Posterior cingulate gyrus (tissue), 11 donors: ENCODE measurements around the gene CYBC1.

Experiments
- DNase-seq, 10 donors: peaks; one replicate each; pipeline versions ENCODE4 v3.0.0 to v3.0.0-alpha.2; 2020 to 2021; ENCODE audit warnings: mixed read lengths in 3 of 10
- intact Hi-C: fragments of 100-400 bp; cut with DNase I; formaldehyde crosslinking; loops from one replicate; pipeline ENCODE4 v1.15.1; 2023

CYBC1 gene

DNA sequence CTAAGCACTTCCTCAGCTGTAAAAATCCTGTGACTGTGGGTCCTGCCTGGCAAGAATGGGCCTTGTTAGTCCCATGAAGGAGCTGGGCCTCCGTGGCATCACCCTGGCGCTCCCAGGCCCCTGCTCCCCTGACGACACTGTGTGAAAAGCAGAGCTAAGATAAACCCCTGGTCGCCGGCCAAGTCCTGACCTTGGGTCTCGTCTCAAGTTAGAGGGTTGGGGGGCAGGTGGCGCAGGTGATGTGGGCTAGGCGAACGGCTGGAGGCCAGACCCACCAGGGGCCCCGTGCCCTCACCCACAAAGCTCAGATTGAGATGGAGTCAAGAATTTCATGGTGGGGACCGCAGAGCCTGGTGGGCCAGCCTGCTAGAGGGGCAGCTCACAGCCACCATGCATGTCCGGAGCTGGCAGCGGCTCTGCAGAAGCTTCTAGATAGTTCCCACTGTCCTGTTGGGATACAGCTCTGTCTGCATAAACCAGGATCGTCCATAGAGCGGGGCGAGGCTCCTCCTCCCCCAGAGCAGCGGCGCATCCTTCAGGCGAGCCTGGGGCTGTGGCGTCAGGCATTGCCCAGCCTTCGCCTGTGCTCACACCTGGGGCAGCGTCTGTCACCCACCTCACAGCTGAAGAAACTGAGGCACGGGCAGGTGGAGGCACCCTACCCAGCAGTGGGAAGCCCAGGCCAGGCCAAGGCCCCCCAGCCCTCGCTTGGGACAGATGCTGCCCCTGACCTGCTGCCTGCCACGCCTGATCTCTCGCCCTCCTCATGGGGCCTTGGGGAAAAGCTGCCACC lies 12.0 kb downstream of the CYBC1 start:
- DNase-seq: peak in 1 of 10 donors; percentile 69
- intact Hi-C loops: no loop called here

DNA sequence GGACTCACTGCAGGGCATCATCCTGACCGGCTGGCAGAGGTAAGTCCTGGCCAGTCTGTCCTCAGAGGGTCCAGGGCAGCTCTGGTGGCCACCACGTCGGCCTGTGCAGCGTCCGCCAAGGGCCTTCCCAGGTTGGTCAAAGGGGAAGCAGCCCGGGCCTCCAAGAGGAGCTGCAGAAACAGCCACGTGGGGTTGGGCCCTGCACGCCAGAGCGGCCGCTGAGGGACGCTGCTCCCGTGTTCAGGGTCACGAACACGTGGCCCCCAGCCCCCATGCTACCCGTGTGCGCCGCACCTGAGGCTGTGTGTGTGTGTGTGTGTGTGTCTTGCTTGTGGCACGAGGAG lies 13.3 kb downstream of the CYBC1 start:
- intact Hi-C loops: no loop called here
- peak in 1 of 10 donors; percentile 59 for DNase-seq

DNA sequence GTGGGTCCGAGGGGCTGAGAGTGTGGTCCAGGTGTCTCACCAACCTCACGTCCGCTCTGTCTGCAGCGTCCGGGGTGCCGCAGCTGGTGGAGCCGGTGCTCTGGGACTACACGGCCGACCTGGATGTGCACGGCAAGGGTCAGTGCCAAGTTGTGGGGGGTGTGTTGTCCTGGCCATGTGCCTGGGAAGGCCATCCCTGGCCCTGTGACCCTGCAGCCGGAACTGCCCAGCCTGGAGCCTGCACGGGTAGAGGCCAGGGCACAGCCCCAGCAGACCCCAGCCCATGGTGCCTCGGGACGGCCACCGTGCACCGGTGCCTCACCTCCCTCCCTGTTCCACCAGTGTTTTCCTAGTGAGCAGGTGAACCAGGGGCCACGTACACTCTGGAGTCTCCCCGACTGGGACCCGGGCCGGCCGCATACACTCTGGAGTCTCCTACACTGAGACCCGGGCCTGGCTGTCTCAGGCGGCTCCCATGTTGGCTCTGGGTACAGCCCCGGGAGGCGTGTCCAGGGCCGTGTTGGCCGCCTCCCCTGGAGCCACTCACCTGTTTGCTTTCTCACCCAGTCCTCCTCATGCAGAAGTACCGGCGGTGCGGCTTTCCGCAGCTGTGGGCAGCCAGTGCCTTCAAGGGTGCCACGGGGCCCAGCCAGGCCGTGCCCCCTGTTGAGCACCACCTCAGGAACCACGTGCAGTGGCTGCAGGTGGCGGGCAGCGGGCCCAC lies 13.8 kb downstream of the CYBC1 start:
- peak in 1 of 10 donors; percentile 80 for DNase-seq
- intact Hi-C loops: no loop called here

DNA sequence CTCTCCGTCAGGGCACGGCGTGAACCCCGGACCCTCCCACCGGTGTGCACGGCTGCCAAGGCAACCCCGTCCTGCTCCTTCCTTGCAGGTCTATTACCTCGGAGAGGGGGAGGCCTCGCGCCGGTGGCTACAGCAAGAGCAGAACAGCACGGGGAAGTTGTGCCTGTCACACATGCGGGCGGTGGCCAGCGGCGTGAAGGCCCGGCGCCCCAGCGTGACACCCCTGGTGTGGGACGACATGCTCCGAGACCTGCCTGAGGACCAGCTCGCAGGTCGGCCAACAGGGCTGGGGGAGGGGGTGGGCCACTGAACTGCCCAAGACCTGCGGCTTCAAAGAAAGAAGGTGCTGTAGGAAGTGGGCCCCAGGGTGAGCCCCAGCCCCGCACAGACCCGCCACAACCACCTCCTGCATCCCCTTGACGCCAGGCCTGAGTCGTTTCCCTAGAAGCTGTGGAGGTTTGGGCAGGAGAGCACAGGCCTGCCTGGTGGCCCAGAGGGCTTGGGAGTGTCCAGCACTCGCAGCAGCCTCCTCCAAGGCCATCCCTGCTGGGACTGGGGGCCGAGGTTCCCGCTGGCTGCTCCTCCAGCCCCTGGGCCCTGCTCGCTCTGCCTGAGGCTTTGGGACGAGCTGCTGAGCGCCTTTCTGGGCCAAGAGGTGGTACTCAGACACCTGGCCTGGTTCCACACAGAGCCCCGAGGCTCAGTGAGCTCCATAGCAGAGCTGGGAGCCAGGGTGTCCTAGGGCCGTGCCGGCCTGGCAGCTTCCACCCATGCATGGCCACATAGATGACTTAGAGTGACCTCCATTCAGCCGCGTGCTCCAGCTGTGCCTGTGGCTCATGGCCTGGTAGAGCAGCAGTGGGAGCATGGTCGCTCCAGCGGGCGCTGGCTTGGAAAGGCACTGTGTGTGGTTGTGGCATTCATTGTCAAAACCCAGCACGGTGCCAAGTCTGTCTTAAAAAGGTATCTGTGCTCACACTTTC lies 14.7 kb downstream of the CYBC1 start:
- peak in 2 of 10 donors; percentile 82 to 86 for DNase-seq
- intact Hi-C loops: no loop called here

DNA sequence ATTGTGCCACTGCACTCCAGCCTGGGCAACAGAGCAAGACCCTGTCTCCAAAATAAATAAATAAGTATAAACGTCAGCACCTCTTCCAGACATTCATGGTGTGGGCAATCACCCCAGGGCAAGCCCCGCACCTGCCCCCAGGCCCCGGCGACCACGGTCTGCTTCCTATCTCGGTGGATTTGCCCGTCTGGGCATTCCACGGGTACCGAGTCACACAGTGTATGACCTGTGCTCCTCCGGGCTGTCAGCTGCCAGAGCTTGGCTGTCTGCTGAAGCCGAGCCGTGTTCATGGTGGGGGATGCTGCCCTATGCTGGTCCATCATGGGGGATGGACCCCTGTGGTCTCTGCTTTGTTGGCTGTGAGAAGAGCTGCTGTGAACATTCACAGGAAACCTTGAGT lies 15.4 kb downstream of the CYBC1 start:
- DNase-seq: peak in 1 of 10 donors; percentile 30
- intact Hi-C loops: no loop called here

DNA sequence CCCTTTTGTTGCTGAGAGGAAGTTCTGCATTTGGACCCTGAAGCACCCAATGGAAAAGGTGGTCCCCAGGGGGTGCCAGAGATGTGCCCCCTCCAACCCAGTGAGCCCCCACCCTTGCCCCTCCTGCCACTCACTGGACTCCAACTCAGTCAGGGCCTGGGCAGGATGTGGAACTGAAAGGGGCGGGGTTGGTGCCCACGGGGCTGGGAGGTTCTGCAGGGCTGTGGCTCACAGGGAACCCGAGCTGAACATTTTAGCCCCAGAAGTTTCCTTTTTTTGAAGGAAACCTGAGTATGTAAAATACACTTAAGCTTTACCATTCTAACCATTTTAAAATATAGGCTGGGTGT lies 16.4 kb downstream of the CYBC1 start:
- peak in 1 of 10 donors; percentile 48 for DNase-seq
- intact Hi-C loops: no loop called here

DNA sequence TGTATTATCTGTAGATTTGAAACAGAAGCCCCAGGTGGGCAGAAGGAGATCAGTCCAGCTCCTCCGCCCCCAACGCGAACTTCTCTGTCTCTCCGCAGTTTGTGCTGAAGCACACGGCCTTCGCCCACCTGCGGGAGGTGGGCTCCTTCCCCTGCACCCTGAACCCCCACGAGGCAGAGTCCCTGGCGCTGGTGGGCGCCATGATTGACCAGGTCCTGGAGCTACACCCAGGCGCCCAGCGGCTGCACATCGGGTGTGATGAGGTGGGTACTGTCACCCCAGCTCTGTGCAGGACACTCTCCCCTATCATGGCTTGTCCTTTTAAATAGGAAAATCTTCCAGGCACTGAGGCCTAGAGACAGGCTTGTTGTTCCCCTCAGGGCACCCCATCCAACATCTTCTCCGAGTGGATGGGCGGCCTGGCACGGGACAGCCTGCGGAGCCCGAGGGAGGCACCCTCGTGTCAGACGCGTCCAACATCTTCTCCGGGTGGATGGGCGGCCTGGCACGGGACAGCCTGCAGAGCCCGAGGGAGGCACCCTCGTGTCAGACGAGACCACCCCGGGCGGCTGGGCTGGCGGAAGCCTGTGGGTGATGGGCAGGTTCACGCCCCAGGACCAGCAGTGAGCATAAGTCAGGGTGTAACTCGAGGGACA lies 16.9 kb downstream of the CYBC1 start:
- DNase-seq: peak in 2 of 10 donors; percentile 22 to 77
- intact Hi-C loops: no loop called here

DNA sequence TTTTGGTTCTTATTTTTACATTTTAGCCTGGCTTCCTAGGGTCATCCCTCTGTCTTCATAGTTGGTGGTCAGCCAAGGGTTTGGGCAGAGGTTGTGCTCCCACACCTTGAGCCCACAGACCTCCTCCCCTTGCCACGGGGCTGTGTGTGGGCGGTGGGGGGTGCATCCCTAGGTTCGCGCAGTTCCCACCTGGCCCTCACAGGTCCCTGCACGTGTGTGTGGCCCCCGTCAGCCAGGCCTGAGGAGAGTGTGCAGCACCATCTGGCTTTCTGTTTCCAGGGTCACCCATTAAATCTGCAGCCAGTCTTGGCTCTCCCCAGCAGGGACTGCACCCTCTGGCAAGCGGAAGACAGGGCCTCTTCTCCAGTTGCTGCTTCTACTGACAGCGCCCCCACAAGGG lies 18.5 kb downstream of the CYBC1 start:
- peak in 1 of 10 donors; percentile 69 for DNase-seq
- intact Hi-C loops: no loop called here

DNA sequence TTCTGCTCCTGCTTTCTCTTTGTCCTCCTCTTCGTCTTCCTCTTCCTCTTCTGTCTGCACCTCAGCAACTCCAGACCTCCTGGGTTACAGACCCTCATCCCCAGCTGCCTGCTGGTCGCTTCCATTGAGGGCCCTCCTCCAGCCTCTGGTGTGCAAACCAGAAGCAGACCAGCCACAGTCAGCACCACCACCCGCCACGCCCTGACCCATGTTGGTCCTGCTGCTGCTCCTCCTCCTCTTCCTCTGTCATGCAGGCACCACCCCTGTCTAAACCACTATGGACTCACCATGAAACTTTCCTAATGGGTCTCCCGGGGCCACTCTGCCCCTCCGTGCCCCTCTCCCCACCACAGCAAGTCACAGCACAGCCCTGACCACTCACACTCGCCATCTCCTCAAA lies 20.7 kb downstream of the CYBC1 start:
- peak in 1 of 10 donors; percentile 43 for DNase-seq
- intact Hi-C loops: no loop called here

DNA sequence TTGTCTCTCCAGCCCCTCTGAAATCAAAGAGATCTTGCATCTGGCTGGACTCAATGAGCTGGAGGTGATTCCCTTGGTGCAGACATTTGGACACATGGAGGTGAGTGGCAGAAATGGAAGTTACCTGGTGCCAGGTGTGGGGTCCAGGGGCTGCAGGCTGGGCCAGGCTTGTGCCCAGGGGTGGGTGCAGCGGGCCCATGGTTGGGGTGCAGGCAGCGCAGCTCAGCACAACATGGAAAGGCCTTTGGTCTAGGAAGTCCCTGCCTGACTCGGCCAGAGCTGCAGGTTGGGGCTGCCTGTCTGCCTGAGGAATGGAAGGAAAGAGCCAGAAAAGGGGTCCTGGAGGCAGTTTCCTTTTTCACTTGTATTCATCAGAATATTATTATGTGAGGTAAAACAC lies 22.0 kb downstream of the CYBC1 start:
- intact Hi-C loops: no loop called here
- DNase-seq: peak in 1 of 10 donors; percentile 55

DNA sequence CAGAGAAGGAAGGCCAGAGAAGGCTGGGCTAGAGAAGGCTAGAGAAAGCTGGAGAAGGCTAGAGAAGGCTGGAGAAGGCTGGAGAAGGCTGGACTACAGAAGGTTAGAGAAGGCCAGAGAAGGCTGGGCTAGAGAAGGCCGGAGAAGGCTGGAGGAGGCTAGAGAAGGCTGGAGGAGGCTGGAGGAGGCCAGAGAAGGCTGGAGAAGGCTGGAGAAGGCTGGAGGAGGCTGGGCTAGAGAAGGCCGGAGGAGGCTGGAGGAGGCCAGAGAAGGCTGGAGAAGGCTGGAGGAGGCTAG lies 25.7 kb downstream of the CYBC1 start:
- no peak for DNase-seq
- intact Hi-C loops: no loop called here

DNA sequence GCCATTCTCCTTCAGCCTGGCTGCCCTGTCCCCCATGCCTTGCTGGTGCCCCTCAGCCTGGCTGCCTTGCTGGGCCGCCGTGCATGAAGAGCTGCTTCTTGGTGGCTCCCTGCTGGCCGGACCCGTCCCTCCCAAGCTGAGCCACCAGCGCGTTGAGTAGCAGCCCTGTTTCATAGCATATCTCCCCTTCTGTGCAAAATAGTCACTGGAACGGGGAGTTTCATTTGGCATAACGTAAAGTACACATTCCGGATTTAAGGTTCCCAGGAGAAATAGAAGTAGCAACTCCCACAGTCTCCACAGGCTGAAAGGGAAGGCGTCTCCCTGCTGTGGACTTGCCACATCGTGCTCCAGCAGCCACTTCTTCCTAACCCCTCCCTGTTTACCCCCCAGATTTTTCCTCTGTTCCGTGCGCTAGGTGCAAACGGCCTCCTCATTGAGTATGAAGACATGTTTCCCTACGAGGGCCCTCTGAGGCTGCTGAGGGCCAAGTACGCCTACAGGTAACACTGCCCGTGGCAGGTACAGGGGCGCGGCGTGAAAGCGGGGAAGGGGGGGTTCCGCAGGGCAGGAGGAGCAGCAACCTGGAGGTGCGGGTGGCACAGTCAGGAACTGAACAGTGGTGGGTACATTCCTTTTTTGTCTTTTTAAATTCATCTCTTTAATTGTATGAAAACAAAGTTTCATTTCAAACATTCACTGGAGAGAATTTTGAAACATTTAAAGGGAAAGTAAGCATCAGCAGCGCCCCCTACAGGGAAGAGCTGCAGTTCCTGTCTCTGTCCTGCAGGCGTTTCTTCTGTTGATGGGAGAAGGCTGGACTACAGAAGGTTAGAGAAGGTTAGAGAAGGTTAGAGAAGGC lies 26.3 kb downstream of the CYBC1 start:
- intact Hi-C loops: no loop called here
- DNase-seq: peak in 3 of 10 donors; percentile 49 to 60 (median 56)

DNA sequence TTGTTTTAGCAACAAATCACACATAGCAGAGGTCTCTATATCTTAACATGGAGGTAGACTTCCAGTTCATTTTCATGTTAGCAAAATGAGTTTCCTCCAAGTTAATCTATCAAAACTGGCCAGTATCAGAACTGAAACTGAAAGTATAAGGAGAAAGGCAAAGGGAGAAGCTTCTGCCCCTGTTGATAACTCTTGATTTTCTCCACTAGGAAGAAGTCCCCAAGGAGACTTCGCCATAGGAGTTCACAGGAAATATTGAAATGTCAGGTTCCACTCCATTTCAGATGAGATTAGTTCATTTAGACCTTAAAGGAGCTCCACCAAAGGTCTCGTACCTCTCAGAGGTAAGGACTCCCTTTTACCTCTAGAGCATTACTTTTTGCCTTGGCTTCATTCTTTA lies 31.0 kb downstream of the CYBC1 start:
- DNase-seq: no peak
- intact Hi-C loops: loop anchor here (10.0 kb wide), 1 partner anchor 175 kb away; no protein-coding TSS in a partner anchor

DNA sequence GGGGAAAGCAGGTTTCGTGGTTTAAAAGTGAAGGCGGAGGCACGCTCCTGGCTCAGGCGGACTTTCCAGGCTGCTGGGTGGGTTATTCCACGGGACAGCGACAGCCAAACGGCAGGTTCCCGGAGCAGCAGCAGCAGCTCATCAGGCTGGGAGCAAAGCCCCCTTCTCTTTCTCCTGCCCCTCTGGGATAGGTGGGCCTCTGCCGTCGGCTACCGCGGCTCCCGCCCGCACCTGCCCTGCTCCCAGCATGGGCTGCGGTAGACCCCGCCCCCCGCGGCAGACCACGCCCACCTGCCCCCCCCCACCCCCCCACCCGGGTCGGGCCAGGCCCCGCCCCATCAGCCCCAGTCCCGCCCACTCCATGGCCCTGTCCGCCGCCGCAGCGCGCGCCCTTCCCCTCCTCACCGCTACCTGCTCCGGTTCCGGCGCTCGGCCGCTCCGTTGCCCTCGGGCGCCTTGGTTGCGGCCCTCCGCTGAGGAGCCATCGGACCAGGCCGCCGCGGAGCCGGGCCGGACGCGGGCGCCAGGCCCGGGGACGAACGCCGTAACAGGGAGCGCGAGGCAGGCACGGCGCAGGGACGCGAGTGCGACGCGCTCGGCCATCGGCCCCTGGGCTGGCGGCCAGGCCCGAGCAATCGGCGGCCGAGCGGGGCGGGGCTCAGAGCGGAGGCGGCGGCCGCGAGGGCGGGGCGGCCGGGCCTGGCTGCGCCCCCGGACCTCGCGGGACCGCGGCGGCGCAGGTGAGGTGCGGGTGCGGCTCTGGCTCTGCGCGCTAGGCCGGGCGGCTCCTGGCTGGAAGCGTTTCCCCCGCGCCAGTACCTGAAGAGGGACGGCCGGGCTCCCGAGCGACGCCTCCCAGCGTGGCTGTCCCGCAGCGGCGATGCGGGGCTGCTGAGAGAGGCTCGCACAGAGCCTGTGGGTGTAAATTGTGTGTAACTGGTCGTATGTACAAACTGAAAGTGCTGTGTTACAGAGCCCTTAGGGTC lies 32.3 kb downstream of the CYBC1 start, which contains the start of the genes HEXD and OGFOD3:
Gene HEXD (plus strand): TSS at position 347 of the 986 bp plus-strand sequence. CDS start 1,453 bp downstream, outside the sequence.
Gene OGFOD3 (minus strand): TSS at position 586 of the 986 bp plus-strand sequence. CDS start 101 bp downstream, at position 485.
- intact Hi-C loops: loop anchor here (10.0 kb wide), 1 partner anchor 173 kb away; no protein-coding TSS in a partner anchor
- peak; percentile 59 to 97 (median 74) for DNase-seq

DNA sequence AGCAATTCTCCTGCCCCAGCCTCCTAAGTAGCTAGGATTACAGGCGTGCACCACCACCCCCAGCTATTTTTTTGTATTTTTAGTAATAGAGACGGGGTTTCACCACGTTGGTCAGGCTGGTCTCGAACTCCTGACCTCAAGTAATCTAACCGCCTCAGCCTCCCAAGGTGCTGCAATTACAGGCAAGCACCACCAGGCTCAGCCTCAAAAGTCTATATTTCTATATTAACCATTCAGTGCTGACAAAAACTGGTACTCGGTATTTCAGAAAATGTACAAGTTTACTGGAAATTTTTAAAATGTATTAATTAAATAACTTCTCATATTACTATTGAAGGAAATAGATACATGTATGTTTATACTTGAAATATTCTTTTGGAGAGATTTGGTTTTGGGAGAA lies 33.8 kb downstream of the CYBC1 start:
- intact Hi-C loops: loop anchor here (10.0 kb wide), 1 partner anchor 172 kb away; no protein-coding TSS in a partner anchor
- no peak for DNase-seq

DNA sequence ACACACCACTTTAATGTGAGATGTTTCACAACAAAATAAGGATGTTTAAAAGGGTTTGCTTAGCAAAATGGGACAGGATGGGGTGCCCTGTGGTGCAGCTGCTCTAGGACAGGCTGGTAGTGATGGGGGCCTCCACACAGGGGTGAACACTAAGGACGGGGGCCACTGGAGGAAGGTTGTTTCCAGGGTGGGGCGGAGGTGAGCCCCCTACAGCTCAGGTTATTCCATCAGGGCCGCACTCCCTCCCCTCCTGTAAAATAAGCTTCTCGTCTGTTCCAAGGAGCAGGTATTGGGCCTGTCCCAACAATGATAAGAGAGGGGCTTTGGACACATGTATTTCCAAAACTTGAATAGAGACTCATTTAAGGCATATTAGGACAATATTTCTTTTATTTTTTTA lies 34.3 kb downstream of the CYBC1 start:
- intact Hi-C loops: loop anchor here (10.0 kb wide), 1 partner anchor 171 kb away; no protein-coding TSS in a partner anchor
- no peak for DNase-seq

DNA sequence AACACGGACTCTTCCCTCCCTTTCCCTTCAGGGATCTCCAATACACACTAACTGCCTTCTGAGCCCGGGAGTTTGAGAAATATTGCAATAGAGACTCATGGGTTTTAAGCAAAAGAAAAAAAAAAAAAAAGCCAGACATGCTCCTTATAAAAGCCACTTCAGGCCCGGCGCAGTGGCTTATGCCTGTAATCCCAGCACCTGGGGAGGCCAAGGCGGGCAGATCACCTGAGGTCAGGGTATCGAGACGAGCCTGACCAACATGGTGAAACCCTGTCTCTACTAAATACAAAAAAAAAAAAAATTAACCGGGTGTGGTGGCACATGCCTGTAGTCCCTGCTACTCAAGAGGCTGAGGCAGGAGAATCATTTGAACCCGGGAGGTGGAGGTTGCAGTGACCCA lies 34.8 kb downstream of the CYBC1 start:
- DNase-seq: no peak
- intact Hi-C loops: loop anchor here (10.0 kb wide), 1 partner anchor 171 kb away; no protein-coding TSS in a partner anchor

DNA sequence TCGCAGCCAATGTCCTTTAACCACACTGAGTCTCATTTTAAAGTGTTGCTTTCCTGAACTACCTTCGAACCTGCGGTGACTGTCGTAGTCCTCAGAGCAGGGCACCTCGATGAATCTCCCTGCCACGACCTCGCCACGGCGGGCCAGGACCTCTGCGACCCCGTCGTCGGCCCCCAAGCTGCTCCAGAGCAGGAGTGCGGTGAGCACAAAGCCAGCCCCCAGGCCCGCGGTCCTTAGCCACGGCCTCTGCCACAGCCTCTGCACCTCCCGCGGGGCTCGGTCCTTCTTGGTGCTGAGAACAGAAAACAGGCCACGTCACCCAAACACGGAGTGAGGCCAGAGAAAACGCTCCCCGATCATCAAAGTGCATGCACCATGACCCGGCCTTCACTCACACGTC lies 35.2 kb downstream of the CYBC1 start:
- DNase-seq: no peak
- intact Hi-C loops: loop anchor here (10.0 kb wide), 1 partner anchor 171 kb away; no protein-coding TSS in a partner anchor
